GM21390 (cell line): ENCODE results near the gene DTL.

Source experiments
- ATAC-seq: cut with Tn5 transposase; IDR thresholded peaks from one replicate; pipeline ENCODE4 v1.9.1; 2021; ENCODE audit not compliant: unreplicated experiment

The DTL gene

GRCh38 chr1:212034516-212035122 lies 929 bp upstream of the DTL start:
- ATAC-seq, result peak; percentile 2

- ATAC-seq, result peak; percentile 20
Measured at GRCh38 chr1:212035835-212036605, 472 bp downstream of the DTL start.

- ATAC-seq, result no peak
Measured at GRCh38 chr1:212037900-212038299, 2.4 kb downstream of the DTL start.

- no peak for ATAC-seq
Measured at GRCh38 chr1:212039622-212040021, 4.1 kb downstream of the DTL start.

- ATAC-seq, result no peak
Measured at GRCh38 chr1:212040629-212041412, 5.3 kb downstream of the DTL start.

- ATAC-seq, result no peak
Measured at GRCh38 chr1:212042436-212042835, 6.9 kb downstream of the DTL start.

- ATAC-seq, result no peak
Measured at GRCh38 chr1:212044851-212045250, 9.3 kb downstream of the DTL start.

- ATAC-seq, result no peak
Measured at GRCh38 chr1:212045981-212046380, 10.4 kb downstream of the DTL start.

- no peak for ATAC-seq
Measured at GRCh38 chr1:212053993-212054392, 18.4 kb downstream of the DTL start.

GRCh38 chr1:212055333-212055732 lies 19.8 kb downstream of the DTL start:
- ATAC-seq, result no peak

GRCh38 chr1:212060632-212061472 lies 25.3 kb downstream of the DTL start:
- ATAC-seq, result no peak

GRCh38 chr1:212062832-212063438 lies 27.4 kb downstream of the DTL start:
- no peak for ATAC-seq

- no peak for ATAC-seq
Measured at GRCh38 chr1:212067787-212068186, 32.2 kb downstream of the DTL start.

- ATAC-seq, result no peak
Measured at GRCh38 chr1:212070720-212071302, 35.3 kb downstream of the DTL start.

- ATAC-seq, result no peak
Measured at GRCh38 chr1:212072047-212072446, 36.5 kb downstream of the DTL start.

GRCh38 chr1:212073490-212073889 lies 37.9 kb downstream of the DTL start:
- no peak for ATAC-seq

- no peak for ATAC-seq
Measured at GRCh38 chr1:212074313-212074712, 38.8 kb downstream of the DTL start.

- no peak for ATAC-seq
Measured at GRCh38 chr1:212074856-212075255, 39.3 kb downstream of the DTL start.

GRCh38 chr1:212077028-212077427 lies 41.5 kb downstream of the DTL start:
- ATAC-seq, result no peak

GRCh38 chr1:212078826-212079225 lies 43.3 kb downstream of the DTL start:
- no peak for ATAC-seq
